Motor neuron (in vitro differentiated cells): ENCODE results near the gene LCORL. TPM values are rescaled to one million over a fixed set of nuclear protein-coding genes. Genes with fewer than 3 reads are reported as not detected.
"Not testable (repeated sequence)": the region's sequence is repeated elsewhere in the genome, so short reads cannot be mapped to it uniquely, and the experiment has no call there.

Experiments
- ATAC-seq, 8 experiments: fragments of 200-7000 bp; cut with Tn5 transposase; replicated peaks in 6 of 8; 2 replicates each; pipeline ENCODE4 v1.8.0; 2021; ENCODE audit warnings: mild to moderate bottlenecking in 8 of 8, moderate library complexity in 8 of 8
- H3K27ac ChIP-seq, 2 donors: fragments of 250-450 bp; sonication (Bioruptor Pico); 2 replicates each; pipeline ENCODE4 v1.9.0; 2021; ENCODE audit warnings: antibody characterized with exemption in 2 of 2, mild to moderate bottlenecking in 2 of 2, moderate library complexity in 1 of 2
- H3K4me1 ChIP-seq, 2 donors: fragments of 250-450 bp; sonication (Bioruptor Pico); replicated peaks in 1 of 2; 2 replicates each; pipeline ENCODE4 v1.6.1; 2021; ENCODE audit warnings: antibody characterized with exemption in 2 of 2, mild to moderate bottlenecking in 2 of 2, moderate library complexity in 1 of 2
- H3K4me3 ChIP-seq, 5 donors: fragments of 250-450 bp; sonication (Bioruptor Pico); 2 replicates each; pipeline ENCODE4 v1.9.0; 2021; ENCODE audit warnings: antibody characterized with exemption in 5 of 5, mild to moderate bottlenecking in 5 of 5, moderate library complexity in 4 of 5
- WGBS, 10 experiments: fragments of 450-650 bp; shearing (Covaris generic); methylation state at CpG; one replicate each; pipeline ENCODE4 v1.0.0; 2022; 5-methylcytosine and 5-hydroxymethylcytosine counted together
- in situ Hi-C, 9 experiments: fragments of 400-800 bp; cut with MboI; loops; one replicate each; pipeline ENCODE4 v1.15.0; 2021; ENCODE audit warnings: low sequenced_read_pairs in 9 of 9, low pct_unique_long_range_greater_than_20kb in 2 of 9; ENCODE audit not compliant: unreplicated experiment in 9 of 9
- total RNA-seq, 8 experiments: library from RNA; unstranded; fragments of 300-600 nt; gene quantifications; 2 replicates each; pipeline versions ENCODE4 v1.2.3 to v1.2.4, GENCODE V29; 2022

Gene LCORL
- total RNA-seq, 8 experiments from 2014 or later = 9.4 to 31.0 (median 25.6) TPM

- WGBS, 10 experiments = 30 to 100% (median 72%) methylated on average over 1 to 2 of the region's 2 CpGs; no CpG with 5 or more reads in 4 of the 10 experiments
- in situ Hi-C loops = no loop called here
- no peaks in the 10 kb centered on the region for H3K4me1 ChIP-seq
These were observed 17.6 kb upstream of the LCORL start for GRCh38 chr4:18039113-18039512.

GRCh38 chr4:18036369-18036768 lies 14.8 kb upstream of the LCORL start:
- ATAC-seq, H3K4me3 ChIP-seq, H3K4me1 ChIP-seq, H3K27ac ChIP-seq, in situ Hi-C loops: not testable (repeated sequence)
- WGBS, 10 experiments = 64 to 92% (median 79%) methylated on average over 3 to 7 of the region's 10 CpGs; no CpG with 5 or more reads in 4 of the 10 experiments

More at GRCh38 chr4:18039113-18039512, 17.6 kb upstream of the LCORL start:
- ATAC-seq = no peak
- H3K27ac ChIP-seq = no peak overlapping the region
- H3K4me3 ChIP-seq = no peak overlapping the region

GRCh38 chr4:18034099-18034498 lies 12.5 kb upstream of the LCORL start:
- Histone ChIP-seq H3K4me1 (no peaks in the 10 kb centered on the region), H3K4me3 (no peak overlapping the region), H3K27ac (no peak overlapping the region)
- ATAC-seq = peak in 2 of 8 experiments; percentile 48 to 54
- WGBS, 10 experiments = 5 to 96% (median 64%) methylated on average over 2 of the region's 2 CpGs; no CpG with 5 or more reads in 1 of the 10 experiments
- in situ Hi-C loops = no loop called here

- peak in 2 of 8 experiments; percentile 59 to 60 for ATAC-seq
- in situ Hi-C loops = no loop called here
- WGBS, 10 experiments = 0 to 100% (median 94%) methylated on average over 1 to 2 of the region's 2 CpGs; no CpG with 5 or more reads in 1 of the 10 experiments
- Histone ChIP-seq H3K4me1 (no peaks in the 10 kb centered on the region), H3K27ac (no peak overlapping the region), H3K4me3 (no peak overlapping the region)
These were observed 11.8 kb upstream of the LCORL start for GRCh38 chr4:18033111-18034085.

- WGBS, 10 experiments = 70 to 100% (median 88%) methylated on average over 1 to 2 of the region's 2 CpGs; no CpG with 5 or more reads in 2 of the 10 experiments
- in situ Hi-C loops = no loop called here
- no peak overlapping the region for H3K27ac ChIP-seq
- no peak for ATAC-seq
- H3K4me1 ChIP-seq = no peaks in the 10 kb centered on the region
- H3K4me3 ChIP-seq = no peak overlapping the region
These were observed 3.7 kb upstream of the LCORL start for GRCh38 chr4:18025288-18025687.

- Histone ChIP-seq H3K4me1 (no peaks in the 10 kb centered on the region), H3K27ac (no peak overlapping the region), H3K4me3 (peak overlapping the region; percentile 62 to 91 (median 79))
- ATAC-seq = no peak
- 0 to 10% (median 3%) methylated on average over 1 to 20 of the region's 20 CpGs for WGBS, 10 experiments
- in situ Hi-C loops = loop anchor here in 1 of 9 experiments (25.0 kb wide), 1 partner anchor 210 kb away; the partner anchor contains the start of genes DCAF16 and NCAPG
These were observed 1.1 kb upstream of the LCORL start for GRCh38 chr4:18022572-18023050.

- no peaks in the 10 kb centered on the region for H3K4me1 ChIP-seq
- peak overlapping the region; percentile 77 to 95 for H3K27ac ChIP-seq
- in situ Hi-C loops = loop anchor here in 1 of 9 experiments (25.0 kb wide), 1 partner anchor 209 kb away; the partner anchor contains the start of genes DCAF16 and NCAPG
- H3K4me3 ChIP-seq = peak overlapping the region; percentile 62 to 91 (median 79)
- WGBS, 10 experiments = 0 to 5% (median 0%) methylated on average over 5 to 7 of the region's 34 CpGs; no CpG with 5 or more reads in 7 of the 10 experiments
- no peak for ATAC-seq
These were observed 160 bp downstream of the LCORL start for GRCh38 chr4:18021470-18021719.

- peak; percentile 11 to 58 (median 43) for ATAC-seq
- in situ Hi-C loops = loop anchor here in 1 of 9 experiments (25.0 kb wide), 1 partner anchor 209 kb away; the partner anchor contains the start of genes DCAF16 and NCAPG
- peak overlapping the region; percentile 77 to 95 for H3K27ac ChIP-seq
- H3K4me1 ChIP-seq = no peaks in the 10 kb centered on the region
- 0 to 8% (median 0%) methylated on average over 1 to 4 of the region's 90 CpGs; no CpG with 5 or more reads in 6 of the 10 experiments for WGBS, 10 experiments
- H3K4me3 ChIP-seq = peak overlapping the region; percentile 62 to 91 (median 79)
These were observed 685 bp downstream of the LCORL start for GRCh38 chr4:18020671-18021469.

- WGBS, 10 experiments = 1 to 31% (median 12%) methylated on average over 3 to 12 of the region's 16 CpGs
- in situ Hi-C loops = loop anchor here in 1 of 9 experiments (25.0 kb wide), 1 partner anchor 208 kb away; the partner anchor contains the start of genes DCAF16 and NCAPG
- Histone ChIP-seq H3K4me1 (no peaks in the 10 kb centered on the region), H3K4me3 (peak overlapping the region; percentile 62 to 91 (median 79)), H3K27ac (peak overlapping the region in 1 of 2 donors; percentile 95)
- no peak for ATAC-seq
These were observed 1.3 kb downstream of the LCORL start for GRCh38 chr4:18020145-18020670.

GRCh38 chr4:18014269-18014668 lies 7.3 kb downstream of the LCORL start:
- Histone ChIP-seq H3K4me1 (no peaks in the 10 kb centered on the region), H3K4me3 (no peak overlapping the region), H3K27ac (no peak overlapping the region)
- in situ Hi-C loops = loop anchor here in 1 of 9 experiments (25.0 kb wide), 1 partner anchor 202 kb away; the partner anchor contains the start of genes DCAF16 and NCAPG
- peak in 1 of 8 experiments; percentile 23 for ATAC-seq
- 85 to 100% (median 100%) methylated on average over 1 of the region's 1 CpG; no CpG with 5 or more reads in 2 of the 10 experiments for WGBS, 10 experiments

GRCh38 chr4:18012807-18013462 lies 8.6 kb downstream of the LCORL start:
- Histone ChIP-seq H3K4me1 (no peaks in the 10 kb centered on the region), H3K4me3 (no peak overlapping the region), H3K27ac (no peak overlapping the region)
- ATAC-seq = no peak
- 80 to 100% (median 100%) methylated on average over 1 to 3 of the region's 3 CpGs; no CpG with 5 or more reads in 1 of the 10 experiments for WGBS, 10 experiments
- in situ Hi-C loops = loop anchor here in 1 of 9 experiments (25.0 kb wide), 1 partner anchor 201 kb away; the partner anchor contains the start of genes DCAF16 and NCAPG
